ENCODE measurements around the gene CFAP44. TPM values are rescaled to one million over a fixed set of nuclear protein-coding genes. Genes with fewer than 3 reads are reported as not detected.

The CFAP44 gene
- total and polyA plus RNA-seq, 4 experiments from 2014 or later: 0.73 to 26.1 (median 13.5) TPM

DNA sequence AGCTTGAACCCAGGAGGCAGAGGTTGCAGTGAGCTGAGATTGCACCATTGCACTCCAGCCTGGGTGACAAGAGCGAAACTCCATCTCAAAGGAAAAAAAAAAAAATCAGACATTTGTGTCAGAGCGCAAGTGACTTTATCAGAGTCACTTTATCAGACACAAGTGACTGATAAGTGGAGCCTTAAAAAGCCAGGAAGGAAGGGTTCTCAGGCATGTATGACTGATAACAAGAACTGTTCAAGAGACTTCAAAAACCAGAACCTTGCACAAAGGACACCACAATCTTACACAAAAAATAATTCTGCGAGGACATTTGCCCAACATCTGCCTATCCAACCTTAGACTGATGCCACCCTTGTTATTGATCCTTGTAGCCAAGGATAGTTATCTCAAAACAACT, 13.3 kb upstream of the CFAP44 start:
- H3K27ac Mint-ChIP-seq: no peak overlapping the region
- Histone ChIP-seq H3K36me3 (ENCODE audit: insufficient read depth, low read length) (peaks cover 10% of the 10 kb centered on the region), H3K27ac (ENCODE audit: low read depth, low read length) (no peak overlapping the region), H3K9me3 (ENCODE audit: control insufficient read depth in 1 of 2, low read length in 2 of 2) (no peaks in the 10 kb centered on the region), H3K4me1 (ENCODE audit: insufficient read depth, low read length) (no peaks in the 10 kb centered on the region), H3K27me3 (ENCODE audit: insufficient read depth, low read length) (no peaks in the 10 kb centered on the region), H3K4me3 (ENCODE audit: low read length in 2 of 2) (no peak overlapping the region)
- CTCF ChIA-PET (ENCODE audit: partially characterized antibody): no interaction called here
- POLR2A ChIA-PET (ENCODE audit: partially characterized antibody): no interaction called here
- H3K4me1 Mint-ChIP-seq: peaks cover 0 to 2% (median 0%) of the 10 kb centered on the region in 4 donors
- DNase-seq: no peak
- H3K36me3 Mint-ChIP-seq: peaks cover 46 to 60% of the 10 kb centered on the region in 2 donors
- H3K4me3 Mint-ChIP-seq: no peak overlapping the region
- no peaks in the 10 kb centered on the region for H3K9me3 Mint-ChIP-seq
- H3K27me3 Mint-ChIP-seq: no peaks in the 10 kb centered on the region
- intact Hi-C loops (cut with micrococcal nuclease): no loop called here

DNA sequence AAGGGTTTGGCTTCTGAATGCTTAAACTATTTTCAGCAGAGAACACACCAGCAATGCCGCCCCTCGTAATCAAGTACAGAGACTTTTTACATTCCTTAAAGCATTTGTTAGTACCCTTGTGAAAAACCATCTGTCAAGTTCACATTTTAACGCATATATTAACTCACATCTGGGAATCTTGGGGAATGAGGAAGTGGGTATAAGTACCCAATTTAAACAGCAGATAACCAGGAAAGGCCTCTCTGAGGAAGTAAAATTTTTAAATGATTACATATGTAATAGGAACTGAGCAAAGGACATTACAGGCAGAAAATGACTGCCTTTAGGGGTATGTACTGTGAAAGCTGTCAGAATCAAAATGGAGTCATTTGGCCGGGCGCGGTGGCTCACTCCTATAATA, 12.8 kb upstream of the CFAP44 start:
- Histone ChIP-seq H3K36me3 (ENCODE audit: insufficient read depth, low read length) (peaks cover 10% of the 10 kb centered on the region), H3K9me3 (ENCODE audit: control insufficient read depth in 1 of 2, low read length in 2 of 2) (no peaks in the 10 kb centered on the region), H3K27ac (ENCODE audit: low read depth, low read length) (no peak overlapping the region), H3K4me3 (ENCODE audit: low read length in 2 of 2) (no peak overlapping the region), H3K4me1 (ENCODE audit: insufficient read depth, low read length) (no peaks in the 10 kb centered on the region), H3K27me3 (ENCODE audit: insufficient read depth, low read length) (no peaks in the 10 kb centered on the region)
- DNase-seq: no peak
- Mint-ChIP-seq H3K9me3 (no peaks in the 10 kb centered on the region), H3K36me3 (peaks cover 42 to 54% of the 10 kb centered on the region in 2 donors), H3K4me3 (no peak overlapping the region), H3K27ac (no peak overlapping the region), H3K27me3 (no peaks in the 10 kb centered on the region), H3K4me1 (peaks cover 0 to 2% (median 0%) of the 10 kb centered on the region in 4 donors)
- ChIA-PET CTCF (ENCODE audit: partially characterized antibody) (no interaction called here), POLR2A (ENCODE audit: partially characterized antibody) (no interaction called here)
- intact Hi-C loops (cut with micrococcal nuclease): no loop called here

GRCh38 chr3:113450911-113451310, 9.6 kb upstream of the CFAP44 start:
- CTCF ChIA-PET (ENCODE audit: partially characterized antibody): interaction anchor here (0.7 to 1.0 kb wide), 2 partner anchors 19 to 29 kb away, joined by 3 to 4 read pairs; no protein-coding TSS in a partner anchor
- Mint-ChIP-seq H3K9me3 (no peaks in the 10 kb centered on the region), H3K4me3 (no peak overlapping the region), H3K27me3 (no peaks in the 10 kb centered on the region), H3K27ac (no peak overlapping the region), H3K4me1 (peaks cover 0 to 2% (median 0%) of the 10 kb centered on the region in 4 donors), H3K36me3 (peaks cover 39 to 44% of the 10 kb centered on the region in 2 donors)
- intact Hi-C loops (cut with micrococcal nuclease): no loop called here
- Histone ChIP-seq H3K36me3 (ENCODE audit: insufficient read depth, low read length) (peaks cover 5% of the 10 kb centered on the region), H3K9me3 (ENCODE audit: control insufficient read depth in 1 of 2, low read length in 2 of 2) (no peaks in the 10 kb centered on the region), H3K4me3 (ENCODE audit: low read length in 2 of 2) (no peak overlapping the region), H3K27ac (ENCODE audit: low read depth, low read length) (no peak overlapping the region), H3K4me1 (ENCODE audit: insufficient read depth, low read length) (no peaks in the 10 kb centered on the region), H3K27me3 (ENCODE audit: insufficient read depth, low read length) (no peaks in the 10 kb centered on the region)
- POLR2A ChIA-PET (ENCODE audit: partially characterized antibody): no interaction called here
- no peak for DNase-seq

- Histone ChIP-seq H3K9me3 (ENCODE audit: control insufficient read depth in 1 of 2, low read length in 2 of 2) (no peaks in the 10 kb centered on the region), H3K4me3 (ENCODE audit: low read length in 2 of 2) (no peak overlapping the region), H3K27me3 (ENCODE audit: insufficient read depth, low read length) (no peaks in the 10 kb centered on the region), H3K27ac (ENCODE audit: low read depth, low read length) (no peak overlapping the region), H3K36me3 (ENCODE audit: insufficient read depth, low read length) (no peaks in the 10 kb centered on the region), H3K4me1 (ENCODE audit: insufficient read depth, low read length) (no peaks in the 10 kb centered on the region)
- intact Hi-C loops (cut with micrococcal nuclease): no loop called here
- peaks cover 0 to 1% (median 0%) of the 10 kb centered on the region in 8 donors for H3K9me3 Mint-ChIP-seq
- no peak overlapping the region for H3K4me3 Mint-ChIP-seq
- H3K27ac Mint-ChIP-seq: no peak overlapping the region
- H3K27me3 Mint-ChIP-seq: no peaks in the 10 kb centered on the region
- ChIA-PET CTCF (ENCODE audit: partially characterized antibody) (no interaction called here), POLR2A (ENCODE audit: partially characterized antibody) (no interaction called here)
- peaks cover 0 to 1% (median 0%) of the 10 kb centered on the region in 4 donors for H3K4me1 Mint-ChIP-seq
- H3K36me3 Mint-ChIP-seq: peaks cover 11 to 20% of the 10 kb centered on the region in 2 donors
- DNase-seq: no peak
These were observed 1.7 kb downstream of the CFAP44 start for GRCh38 chr3:113439606-113440005.

DNA sequence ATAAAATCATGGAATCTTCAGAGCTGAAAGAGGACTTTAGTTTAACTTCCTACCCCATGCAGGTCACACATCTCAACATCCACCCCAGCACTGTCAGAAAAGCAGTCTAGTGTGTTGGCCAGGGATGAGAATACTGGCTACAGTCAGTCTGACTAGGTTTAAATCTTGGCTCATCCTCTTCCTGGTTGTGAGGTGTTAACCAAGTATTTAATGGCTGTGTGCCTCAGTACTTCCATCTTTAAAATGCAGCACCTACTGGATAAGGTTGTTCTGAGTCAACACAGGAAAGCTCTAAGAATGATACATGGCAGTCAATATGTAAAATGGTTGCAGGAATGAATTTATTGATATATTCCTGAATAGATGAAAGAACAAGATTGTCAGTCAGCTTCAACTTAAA, 3.1 kb downstream of the CFAP44 start:
- Histone ChIP-seq H3K27me3 (ENCODE audit: insufficient read depth, low read length) (no peaks in the 10 kb centered on the region), H3K36me3 (ENCODE audit: insufficient read depth, low read length) (no peaks in the 10 kb centered on the region), H3K27ac (ENCODE audit: low read depth, low read length) (no peak overlapping the region), H3K4me3 (ENCODE audit: low read length in 2 of 2) (no peak overlapping the region), H3K4me1 (ENCODE audit: insufficient read depth, low read length) (no peaks in the 10 kb centered on the region), H3K9me3 (ENCODE audit: control insufficient read depth in 1 of 2, low read length in 2 of 2) (no peaks in the 10 kb centered on the region)
- ChIA-PET CTCF (ENCODE audit: partially characterized antibody) (no interaction called here), POLR2A (ENCODE audit: partially characterized antibody) (no interaction called here)
- Mint-ChIP-seq H3K27ac (no peak overlapping the region), H3K36me3 (peaks cover 9 to 21% of the 10 kb centered on the region in 2 donors), H3K27me3 (no peaks in the 10 kb centered on the region), H3K4me1 (peaks cover 0 to 1% (median 0%) of the 10 kb centered on the region in 4 donors), H3K9me3 (peaks cover 0 to 1% (median 0%) of the 10 kb centered on the region in 8 donors), H3K4me3 (no peak overlapping the region)
- intact Hi-C loops (cut with micrococcal nuclease): no loop called here
- DNase-seq: no peak

- Mint-ChIP-seq H3K4me3 (no peak overlapping the region), H3K27ac (no peak overlapping the region), H3K9me3 (peaks cover 0 to 1% (median 0%) of the 10 kb centered on the region in 8 donors), H3K4me1 (peaks cover 0 to 1% (median 0%) of the 10 kb centered on the region in 4 donors), H3K27me3 (no peaks in the 10 kb centered on the region), H3K36me3 (peaks cover 10 to 24% of the 10 kb centered on the region in 2 donors)
- DNase-seq: no peak
- no peaks in the 10 kb centered on the region for H3K9me3 ChIP-seq (ENCODE audit: control insufficient read depth in 1 of 2, low read length in 2 of 2)
- no peaks in the 10 kb centered on the region for H3K27me3 ChIP-seq (ENCODE audit: insufficient read depth, low read length)
- H3K36me3 ChIP-seq (ENCODE audit: insufficient read depth, low read length): no peaks in the 10 kb centered on the region
- intact Hi-C loops (cut with micrococcal nuclease): no loop called here
- ChIA-PET POLR2A (ENCODE audit: partially characterized antibody) (no interaction called here), CTCF (ENCODE audit: partially characterized antibody) (no interaction called here)
- H3K4me1 ChIP-seq (ENCODE audit: insufficient read depth, low read length): no peaks in the 10 kb centered on the region
- no peak overlapping the region for H3K4me3 ChIP-seq (ENCODE audit: low read length in 2 of 2)
- no peak overlapping the region for H3K27ac ChIP-seq (ENCODE audit: low read depth, low read length)
These were observed 3.9 kb downstream of the CFAP44 start for GRCh38 chr3:113437411-113437810.

DNA sequence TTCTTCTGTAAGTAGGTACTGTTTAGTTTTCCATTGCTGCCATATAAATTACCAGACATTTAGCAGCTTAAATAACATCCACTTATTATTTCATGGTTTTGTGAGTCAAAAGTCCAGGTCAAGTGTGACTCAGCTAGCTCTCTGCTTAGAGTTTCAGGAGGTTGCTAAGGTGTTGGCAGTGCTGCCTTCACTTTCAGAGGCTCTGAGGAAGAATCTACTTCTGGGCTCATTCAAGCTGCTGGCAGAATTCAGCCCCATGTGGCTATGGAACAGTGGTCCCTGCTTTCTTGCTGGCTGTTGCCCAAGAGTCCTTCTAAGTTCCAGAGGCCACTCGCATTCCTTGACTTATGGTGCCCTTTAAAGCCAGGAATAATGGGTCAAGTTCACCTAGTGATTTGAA, 4.5 kb downstream of the CFAP44 start:
- Histone ChIP-seq H3K36me3 (ENCODE audit: insufficient read depth, low read length) (no peaks in the 10 kb centered on the region), H3K9me3 (ENCODE audit: control insufficient read depth in 1 of 2, low read length in 2 of 2) (no peaks in the 10 kb centered on the region), H3K27me3 (ENCODE audit: insufficient read depth, low read length) (no peaks in the 10 kb centered on the region), H3K4me3 (ENCODE audit: low read length in 2 of 2) (no peak overlapping the region), H3K4me1 (ENCODE audit: insufficient read depth, low read length) (no peaks in the 10 kb centered on the region), H3K27ac (ENCODE audit: low read depth, low read length) (no peak overlapping the region)
- Mint-ChIP-seq H3K36me3 (peaks cover 10 to 26% of the 10 kb centered on the region in 2 donors), H3K4me3 (no peak overlapping the region), H3K9me3 (peaks cover 0 to 1% (median 0%) of the 10 kb centered on the region in 8 donors), H3K4me1 (peaks cover 0 to under 1% (median 0%) of the 10 kb centered on the region in 4 donors), H3K27me3 (no peaks in the 10 kb centered on the region), H3K27ac (no peak overlapping the region)
- DNase-seq: no peak
- ChIA-PET POLR2A (ENCODE audit: partially characterized antibody) (no interaction called here), CTCF (ENCODE audit: partially characterized antibody) (no interaction called here)
- intact Hi-C loops (cut with micrococcal nuclease): no loop called here

- no peak overlapping the region for H3K27ac ChIP-seq (ENCODE audit: low read depth, low read length)
- H3K4me3 ChIP-seq (ENCODE audit: low read length in 2 of 2): no peak overlapping the region
- no peaks in the 10 kb centered on the region for H3K4me1 Mint-ChIP-seq
- peaks cover 37 to 59% of the 10 kb centered on the region in 2 donors for H3K36me3 Mint-ChIP-seq
- H3K4me3 Mint-ChIP-seq: no peak overlapping the region
- ChIA-PET POLR2A (ENCODE audit: partially characterized antibody) (no interaction called here), CTCF (ENCODE audit: partially characterized antibody) (no interaction called here)
- no peak overlapping the region for H3K27ac Mint-ChIP-seq
- no peak for DNase-seq
- intact Hi-C loops (cut with micrococcal nuclease): no loop called here
- no peaks in the 10 kb centered on the region for H3K36me3 ChIP-seq (ENCODE audit: insufficient read depth, low read length)
- H3K9me3 ChIP-seq (ENCODE audit: control insufficient read depth in 1 of 2, low read length in 2 of 2): no peaks in the 10 kb centered on the region
- H3K9me3 Mint-ChIP-seq: peaks cover 2 to 18% (median 9%) of the 10 kb centered on the region in 8 donors
- no peaks in the 10 kb centered on the region for H3K27me3 ChIP-seq (ENCODE audit: insufficient read depth, low read length)
- no peaks in the 10 kb centered on the region for H3K4me1 ChIP-seq (ENCODE audit: insufficient read depth, low read length)
- H3K27me3 Mint-ChIP-seq: no peaks in the 10 kb centered on the region
These were observed 9.5 kb downstream of the CFAP44 start for GRCh38 chr3:113431811-113432210.
